ENCODE data around the gene CD200. TPM values are rescaled to one million over a fixed set of nuclear protein-coding genes. Genes with fewer than 3 reads are reported as not detected.

The CD200 gene
- total RNA-seq, 2 donors from 2014 or later: 2.0 to 2.6 TPM

DNA sequence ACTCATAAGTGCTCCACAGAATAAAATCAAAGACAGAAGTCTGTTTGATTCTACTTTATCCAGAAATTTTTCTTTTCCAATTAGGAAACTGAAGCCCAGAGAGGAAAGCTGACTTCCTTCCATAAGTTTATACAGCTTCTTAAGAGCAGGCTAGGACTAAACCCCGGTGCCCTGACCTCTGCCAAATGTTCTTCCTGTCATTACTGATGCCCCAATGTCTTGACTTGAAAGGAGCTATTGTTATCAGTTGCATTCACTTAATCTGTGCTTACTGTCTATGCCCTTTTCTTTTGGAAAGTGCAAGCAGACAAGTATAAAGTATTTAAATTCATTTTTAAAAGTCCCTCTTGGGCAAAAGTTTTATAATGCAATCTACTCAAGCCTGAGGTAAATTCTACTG is 18.1 kb downstream of the CD200 start:
- ATAC-seq (no peak), DNase-seq (no peak)
- no peaks in the 10 kb centered on the region for H3K36me3 ChIP-seq (replicated peaks in 1 of 2; ENCODE audit: insufficient read depth in 1 of 2, low read depth in 2 of 2)
- no peak overlapping the region for H3K4me3 ChIP-seq
- TF ChIP-seq, protein P1, sequence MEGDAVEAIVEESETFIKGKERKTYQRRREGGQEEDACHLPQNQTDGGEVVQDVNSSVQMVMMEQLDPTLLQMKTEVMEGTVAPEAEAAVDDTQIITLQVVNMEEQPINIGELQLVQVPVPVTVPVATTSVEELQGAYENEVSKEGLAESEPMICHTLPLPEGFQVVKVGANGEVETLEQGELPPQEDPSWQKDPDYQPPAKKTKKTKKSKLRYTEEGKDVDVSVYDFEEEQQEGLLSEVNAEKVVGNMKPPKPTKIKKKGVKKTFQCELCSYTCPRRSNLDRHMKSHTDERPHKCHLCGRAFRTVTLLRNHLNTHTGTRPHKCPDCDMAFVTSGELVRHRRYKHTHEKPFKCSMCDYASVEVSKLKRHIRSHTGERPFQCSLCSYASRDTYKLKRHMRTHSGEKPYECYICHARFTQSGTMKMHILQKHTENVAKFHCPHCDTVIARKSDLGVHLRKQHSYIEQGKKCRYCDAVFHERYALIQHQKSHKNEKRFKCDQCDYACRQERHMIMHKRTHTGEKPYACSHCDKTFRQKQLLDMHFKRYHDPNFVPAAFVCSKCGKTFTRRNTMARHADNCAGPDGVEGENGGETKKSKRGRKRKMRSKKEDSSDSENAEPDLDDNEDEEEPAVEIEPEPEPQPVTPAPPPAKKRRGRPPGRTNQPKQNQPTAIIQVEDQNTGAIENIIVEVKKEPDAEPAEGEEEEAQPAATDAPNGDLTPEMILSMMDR (IDR thresholded peaks at IDR 0.05): no peak
- no peak for TF ChIP-seq POLR2A (IDR thresholded peaks at IDR 0.05)
- intact Hi-C loops (cut with DNase I): no loop called here
- H3K4me1 ChIP-seq: no peaks in the 10 kb centered on the region
- H3K9me3 ChIP-seq: no peaks in the 10 kb centered on the region
- no peaks in the 10 kb centered on the region for H3K27me3 ChIP-seq
- WGBS, 2 donors: 53% methylated on average over 1 of the region's 1 CpG
- no peak overlapping the region for H3K27ac ChIP-seq

GRCh38 chr3:112351823-112352222 is 18.9 kb downstream of the CD200 start:
- 52 to 53% methylated on average over 2 of the region's 2 CpGs for WGBS, 2 donors
- TF ChIP-seq POLR2A (IDR thresholded peaks at IDR 0.05): no peak
- TF ChIP-seq, protein P1 (IDR thresholded peaks at IDR 0.05): no peak
- Histone ChIP-seq H3K27me3 (no peaks in the 10 kb centered on the region), H3K4me3 (no peak overlapping the region), H3K4me1 (no peaks in the 10 kb centered on the region), H3K36me3 (replicated peaks in 1 of 2; ENCODE audit: insufficient read depth in 1 of 2, low read depth in 2 of 2) (no peaks in the 10 kb centered on the region), H3K27ac (no peak overlapping the region), H3K9me3 (no peaks in the 10 kb centered on the region)
- DNase-seq (no peak), ATAC-seq (no peak)
- intact Hi-C loops (cut with DNase I): no loop called here

DNA sequence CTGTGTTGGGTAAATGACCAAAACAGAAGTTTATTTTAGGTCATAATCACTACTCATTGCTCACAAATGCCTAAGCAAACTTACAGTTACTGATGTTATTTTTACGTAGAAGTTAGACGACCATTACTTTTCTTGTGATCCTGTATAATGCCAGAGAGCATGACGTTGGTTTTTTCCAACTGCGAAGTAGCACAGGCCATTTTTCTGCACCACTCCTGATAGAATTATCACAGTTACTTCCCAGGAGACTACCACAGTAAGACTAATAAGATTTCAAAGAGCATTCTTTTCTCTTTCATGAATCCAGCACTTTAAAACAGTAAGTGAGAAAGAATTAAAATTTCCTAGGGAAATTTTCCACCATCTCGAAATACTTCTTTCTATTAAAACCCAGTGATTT is 19.8 kb downstream of the CD200 start:
- no peak overlapping the region for H3K4me3 ChIP-seq
- H3K27me3 ChIP-seq: no peaks in the 10 kb centered on the region
- DNase-seq (no peak), ATAC-seq (no peak)
- no peaks in the 10 kb centered on the region for H3K36me3 ChIP-seq (replicated peaks in 1 of 2; ENCODE audit: insufficient read depth in 1 of 2, low read depth in 2 of 2)
- TF ChIP-seq, protein P1 (IDR thresholded peaks at IDR 0.05): no peak
- no peak for TF ChIP-seq POLR2A (IDR thresholded peaks at IDR 0.05)
- H3K27ac ChIP-seq: no peak overlapping the region
- intact Hi-C loops (cut with DNase I): no loop called here
- 84% methylated on average over 5 of the region's 5 CpGs for WGBS, 2 donors
- no peaks in the 10 kb centered on the region for H3K4me1 ChIP-seq
- H3K9me3 ChIP-seq: no peaks in the 10 kb centered on the region

DNA sequence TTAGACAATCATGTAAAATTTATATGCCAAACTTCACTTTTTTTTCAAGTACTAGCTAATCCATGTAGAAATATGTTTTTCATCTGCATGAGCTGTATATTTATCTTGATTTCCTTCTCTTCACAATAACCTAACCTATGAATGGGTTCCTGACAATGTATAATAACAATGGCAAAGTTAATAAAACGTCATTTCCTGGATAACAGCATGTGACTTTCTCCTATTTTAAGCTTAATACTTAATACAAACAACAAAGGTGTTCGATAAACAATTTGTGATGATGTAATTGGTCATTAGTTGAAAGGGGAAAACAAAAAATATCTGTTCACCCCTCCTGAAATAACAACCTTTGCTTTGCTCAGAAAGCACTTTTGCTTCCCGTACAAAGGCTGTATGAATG is 20.4 kb downstream of the CD200 start:
- ATAC-seq (no peak), DNase-seq (no peak)
- intact Hi-C loops (cut with DNase I): no loop called here
- 68 to 77% methylated on average over 3 of the region's 3 CpGs for WGBS, 2 donors
- Histone ChIP-seq H3K9me3 (no peaks in the 10 kb centered on the region), H3K27me3 (no peaks in the 10 kb centered on the region), H3K4me3 (no peak overlapping the region), H3K4me1 (no peaks in the 10 kb centered on the region), H3K27ac (no peak overlapping the region), H3K36me3 (replicated peaks in 1 of 2; ENCODE audit: insufficient read depth in 1 of 2, low read depth in 2 of 2) (no peaks in the 10 kb centered on the region)
- TF ChIP-seq POLR2A (IDR thresholded peaks at IDR 0.05): no peak
- TF ChIP-seq, protein P1 (IDR thresholded peaks at IDR 0.05): no peak

DNA sequence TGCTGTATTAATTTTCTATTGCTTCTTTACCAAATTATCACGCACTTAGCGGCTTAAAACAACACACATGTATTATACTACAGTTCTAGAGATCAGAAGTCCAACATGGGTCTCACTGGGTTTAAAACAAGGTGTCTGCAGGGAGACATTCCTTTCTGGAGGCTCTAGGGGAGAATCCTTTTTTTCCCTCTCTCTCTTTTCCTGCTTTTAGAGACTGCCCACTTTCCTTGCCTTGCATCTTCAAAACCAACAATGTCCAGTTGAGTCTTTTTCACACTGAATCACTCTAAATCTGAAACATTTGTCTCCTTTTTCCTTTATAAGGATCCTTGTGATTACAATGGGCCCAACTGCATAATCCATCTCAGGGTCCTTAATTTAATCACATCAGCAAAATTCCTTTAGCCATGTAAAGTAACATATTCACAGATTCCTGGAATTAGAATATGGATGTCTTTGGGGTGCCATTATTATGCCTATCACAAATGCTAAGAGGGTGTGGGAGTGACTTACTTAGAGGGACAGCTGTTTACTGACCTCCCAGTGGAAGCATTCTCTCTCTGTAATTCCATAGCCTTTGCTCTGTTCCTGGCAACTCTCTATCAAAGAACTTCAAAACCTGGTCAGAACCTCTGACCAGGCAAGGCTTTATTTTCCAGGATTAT is 21.8 kb downstream of the CD200 start:
- Histone ChIP-seq H3K9me3 (no peaks in the 10 kb centered on the region), H3K36me3 (replicated peaks in 1 of 2; ENCODE audit: insufficient read depth in 1 of 2, low read depth in 2 of 2) (no peaks in the 10 kb centered on the region), H3K4me3 (no peak overlapping the region), H3K27me3 (no peaks in the 10 kb centered on the region), H3K4me1 (no peaks in the 10 kb centered on the region), H3K27ac (no peak overlapping the region)
- DNase-seq: no peak
- TF ChIP-seq, protein P1 (IDR thresholded peaks at IDR 0.05): no peak
- TF ChIP-seq POLR2A (IDR thresholded peaks at IDR 0.05): no peak
- intact Hi-C loops (cut with DNase I): no loop called here
- no peak for ATAC-seq
- WGBS, 2 donors: 89 to 97% methylated on average over 2 of the region's 2 CpGs

All from body of pancreas (tissue), 4 donors.